Activated CD8-positive, alpha-beta memory T cell treated with anti-CD3 and anti-CD28 coated beads for 24 hours (primary cell): ENCODE data around the gene B3GLCT.
"Not testable (repeated sequence)": the region's sequence is repeated elsewhere in the genome, so short reads cannot be mapped to it uniquely, and the experiment has no call there.

Experiments
- DNase-seq: peaks from one replicate; pipeline ENCODE4 v3.0.0-alpha.2; 2020

Gene B3GLCT

GRCh38 chr13:31286930-31287329, 87.2 kb downstream of the B3GLCT start:
- DNase-seq, result no peak

GRCh38 chr13:31301119-31301518, 101.3 kb downstream of the B3GLCT start:
- no peak for DNase-seq

GRCh38 chr13:31310356-31310755, 110.6 kb downstream of the B3GLCT start:
- no peak for DNase-seq

DNA sequence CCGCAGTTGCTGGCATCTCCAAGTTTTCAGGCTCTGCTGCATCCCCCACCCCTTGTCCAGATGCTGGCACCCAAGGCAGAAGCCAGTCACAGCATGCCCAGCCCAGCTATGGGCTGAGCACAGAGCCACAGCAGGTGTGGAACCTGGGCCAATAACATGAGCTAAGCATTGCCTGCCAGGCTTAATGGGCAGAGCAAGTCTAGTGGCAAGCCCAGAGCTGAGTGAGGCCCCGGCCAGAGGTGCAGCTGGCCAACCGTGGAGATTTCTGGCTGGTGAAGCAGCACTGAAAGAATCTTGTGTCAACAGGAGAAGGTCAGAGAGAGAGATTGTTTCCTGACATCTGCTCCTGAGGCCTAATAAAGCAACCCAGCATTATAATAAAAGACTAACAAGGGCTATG, 111.0 kb downstream of the B3GLCT start:
- DNase-seq, result no peak

DNA sequence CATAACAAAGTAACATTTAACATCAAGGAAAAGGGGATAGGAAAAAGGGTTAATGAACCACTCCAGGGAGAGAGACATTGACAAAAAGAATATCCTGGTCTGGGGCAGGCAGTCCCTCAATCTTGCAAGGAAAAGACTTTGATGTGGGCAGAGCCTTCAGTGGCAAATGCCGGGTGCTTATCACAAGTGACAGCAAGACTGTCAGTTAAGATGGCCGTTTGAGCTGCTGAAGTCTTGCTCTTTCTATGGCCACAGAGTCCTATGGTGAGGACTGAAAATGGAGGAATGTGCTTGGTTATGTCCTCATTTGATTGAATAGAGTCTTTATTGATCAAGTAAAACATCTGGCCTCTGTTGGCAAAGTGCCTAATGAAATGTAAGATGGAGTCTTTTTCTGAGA, 112.1 kb downstream of the B3GLCT start:
- no peak for DNase-seq

GRCh38 chr13:31314961-31315360, 115.2 kb downstream of the B3GLCT start:
- no peak for DNase-seq

GRCh38 chr13:31320946-31321345, 121.2 kb downstream of the B3GLCT start:
- DNase-seq, result no peak

DNA sequence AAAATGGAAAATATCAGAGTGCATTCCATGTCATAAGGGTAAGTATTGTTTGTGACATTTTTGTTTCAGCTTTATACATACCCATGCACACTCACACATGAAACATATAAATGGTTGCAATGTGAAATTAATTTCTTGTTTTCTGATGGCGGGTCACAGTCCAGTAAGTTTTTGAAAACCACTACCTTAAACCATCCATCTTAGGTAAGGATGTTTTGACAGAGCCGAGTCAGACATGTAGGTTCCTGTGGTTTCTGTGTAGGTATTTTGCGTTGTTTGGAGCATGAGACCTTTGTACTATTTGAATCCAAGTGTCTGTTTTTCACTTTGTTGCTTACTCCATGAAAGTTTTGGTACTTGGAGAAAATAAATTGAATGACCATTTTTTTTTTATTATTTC, 121.7 kb downstream of the B3GLCT start:
- no peak for DNase-seq

DNA sequence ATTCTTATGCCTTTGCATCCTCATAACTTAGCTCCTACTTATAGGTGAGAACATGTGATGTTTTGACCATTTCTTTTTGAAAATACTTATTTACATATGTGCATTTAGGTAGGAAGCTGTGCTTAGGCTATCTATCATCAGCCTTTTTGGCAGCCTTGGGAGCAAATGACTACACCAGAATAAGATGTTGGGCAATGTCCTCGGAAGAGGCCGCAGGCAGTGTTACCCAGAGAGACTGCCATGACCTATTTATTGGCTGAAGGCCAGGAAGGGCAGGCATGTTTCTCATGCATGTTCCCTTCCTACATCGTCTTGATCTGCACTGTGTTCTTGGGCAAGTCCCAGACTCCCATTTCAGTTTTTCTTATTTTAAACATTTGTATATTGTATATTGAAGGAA, 122.3 kb downstream of the B3GLCT start:
- no peak for DNase-seq

DNA sequence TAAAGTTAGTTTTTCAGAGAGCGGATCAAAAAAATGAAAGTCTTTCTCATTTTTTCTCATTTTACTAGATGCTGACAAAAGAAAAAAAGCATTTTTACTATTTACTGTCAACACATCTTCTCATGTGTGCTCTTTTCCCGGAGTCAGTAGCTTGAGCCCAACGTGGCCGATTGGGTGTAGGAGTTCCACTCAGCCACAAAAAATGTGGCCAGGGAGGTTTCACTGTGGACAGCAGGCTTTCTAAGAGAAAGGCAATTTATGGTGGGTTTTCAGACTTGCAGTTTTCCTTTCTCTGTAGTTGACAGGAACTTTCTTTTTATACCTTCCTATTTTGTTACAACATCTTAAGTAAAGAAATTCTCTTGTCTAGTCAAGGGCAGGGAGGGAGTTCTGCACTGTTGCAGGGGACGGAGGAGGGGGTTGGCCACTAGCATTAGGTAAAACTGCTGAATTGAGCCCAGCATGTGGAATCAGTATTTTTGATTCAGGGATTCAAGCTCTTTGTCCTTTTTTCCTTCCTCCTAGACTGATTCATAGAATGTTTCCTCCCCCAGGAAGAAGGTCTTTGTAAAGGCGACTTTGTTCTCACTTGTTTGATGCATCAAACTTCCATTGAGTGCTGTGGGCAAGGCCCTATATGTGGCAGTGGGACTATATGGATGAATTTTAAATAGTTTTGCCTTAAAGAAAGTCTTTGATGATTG, 123.1 kb downstream of the B3GLCT start:
- no peak for DNase-seq

GRCh38 chr13:31327182-31327860, 127.5 kb downstream of the B3GLCT start:
- no peak for DNase-seq

DNA sequence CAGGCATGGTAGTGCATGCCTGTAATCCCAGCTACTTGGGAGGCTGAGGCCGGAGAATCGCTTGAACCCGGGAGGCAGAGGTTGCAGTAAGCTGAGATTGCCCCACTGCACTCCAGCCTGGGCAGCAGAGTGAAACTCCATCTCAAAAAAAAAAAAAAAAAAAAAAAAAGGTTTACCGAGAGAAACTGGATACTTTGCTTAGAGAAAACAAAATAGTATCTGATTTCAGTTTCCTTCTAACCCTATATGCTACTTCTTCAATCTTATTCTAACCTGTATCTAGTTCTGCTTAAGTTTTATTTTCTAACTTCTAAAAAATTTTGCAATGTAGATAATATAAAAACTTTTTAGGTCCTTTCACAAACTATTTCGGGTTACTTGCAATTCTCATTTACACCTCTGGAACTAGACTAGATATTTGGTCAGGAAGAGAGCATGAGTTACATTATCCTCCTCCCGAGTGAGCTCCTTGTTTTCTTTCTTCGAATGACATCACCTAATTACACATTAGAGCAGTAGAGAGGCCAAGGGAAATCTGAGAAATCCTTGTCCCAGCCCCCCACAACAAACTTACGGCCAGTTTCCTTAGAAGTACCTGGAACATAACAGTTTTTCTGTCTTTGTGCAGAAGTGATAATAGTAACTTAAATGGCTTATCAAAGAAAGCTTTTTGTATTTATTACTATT, 128.9 kb downstream of the B3GLCT start:
- no peak for DNase-seq

DNA sequence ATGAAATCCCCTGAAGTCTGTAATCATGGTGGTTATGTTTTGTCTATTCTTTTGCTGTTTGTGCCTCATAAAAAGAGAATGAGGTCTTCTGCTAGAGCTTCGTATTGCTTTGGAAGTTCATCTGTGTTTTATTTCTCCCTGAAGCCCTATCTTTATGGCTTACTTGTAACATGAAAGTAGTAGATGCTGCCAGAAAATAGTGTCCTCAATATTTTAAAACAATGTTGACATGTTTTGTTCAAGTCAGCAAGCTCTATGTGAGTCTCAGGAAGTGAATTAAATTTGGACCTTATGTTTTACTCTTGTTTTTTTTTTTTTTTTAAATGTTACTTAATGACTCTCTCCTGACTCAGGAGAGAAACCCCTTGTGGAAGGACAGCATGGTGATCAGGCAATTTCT, 130.5 kb downstream of the B3GLCT start:
- DNase-seq, result no peak

- no peak for DNase-seq
These were observed 131.3 kb downstream of the B3GLCT start for GRCh38 chr13:31331068-31331467.

GRCh38 chr13:31334547-31334946, 134.8 kb downstream of the B3GLCT start:
- no peak for DNase-seq

DNA sequence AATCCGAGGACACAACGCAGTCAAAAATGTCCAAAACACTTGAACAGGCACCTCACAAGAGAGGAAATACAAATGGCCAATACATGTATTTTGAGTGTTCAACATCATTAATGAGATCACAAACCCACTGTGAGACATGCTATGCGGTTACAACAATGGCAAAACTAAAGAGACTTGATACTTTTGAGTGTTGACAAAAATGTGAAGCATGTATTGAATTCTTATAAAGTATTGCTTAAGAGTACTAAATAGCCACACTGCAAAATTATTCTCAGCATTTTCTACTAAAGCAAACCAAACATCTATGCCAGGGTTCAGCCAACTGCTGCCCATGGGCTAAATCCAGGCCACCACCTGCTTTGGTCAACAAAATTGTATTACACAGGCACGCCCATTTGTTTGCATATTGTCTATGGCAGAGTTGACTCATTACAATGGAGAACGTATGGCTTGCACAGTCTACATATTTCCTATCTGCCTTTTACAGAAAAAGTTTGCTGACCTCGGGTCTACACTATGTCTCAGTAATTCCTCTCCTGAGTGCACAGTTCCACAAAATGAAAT, 135.3 kb downstream of the B3GLCT start:
- DNase-seq, result no peak

GRCh38 chr13:31339616-31340015, 139.8 kb downstream of the B3GLCT start:
- not testable (repeated sequence) for DNase-seq

- DNase-seq, result not testable (repeated sequence)
These were observed 141.1 kb downstream of the B3GLCT start for GRCh38 chr13:31340848-31341247.

DNA sequence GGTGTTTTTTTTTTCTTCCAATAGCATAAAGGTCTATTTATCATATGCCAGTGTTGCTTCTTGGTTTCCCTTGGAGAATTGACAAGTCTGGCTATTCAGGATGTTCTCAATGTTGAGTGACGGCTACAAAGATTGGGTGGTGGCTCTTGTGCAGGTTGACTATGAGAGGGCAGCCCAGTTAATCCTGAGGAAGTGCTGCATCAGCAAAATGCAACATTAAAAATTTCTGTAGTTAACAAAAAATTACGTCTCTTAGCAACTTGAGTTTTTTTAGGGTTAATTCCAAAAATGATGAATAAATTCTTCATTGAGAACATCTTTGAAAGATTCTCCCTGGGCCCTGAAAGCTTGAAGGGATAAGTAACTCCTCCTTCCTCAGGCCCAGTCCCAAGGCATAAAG, 147.1 kb downstream of the B3GLCT start:
- DNase-seq, result no peak

DNA sequence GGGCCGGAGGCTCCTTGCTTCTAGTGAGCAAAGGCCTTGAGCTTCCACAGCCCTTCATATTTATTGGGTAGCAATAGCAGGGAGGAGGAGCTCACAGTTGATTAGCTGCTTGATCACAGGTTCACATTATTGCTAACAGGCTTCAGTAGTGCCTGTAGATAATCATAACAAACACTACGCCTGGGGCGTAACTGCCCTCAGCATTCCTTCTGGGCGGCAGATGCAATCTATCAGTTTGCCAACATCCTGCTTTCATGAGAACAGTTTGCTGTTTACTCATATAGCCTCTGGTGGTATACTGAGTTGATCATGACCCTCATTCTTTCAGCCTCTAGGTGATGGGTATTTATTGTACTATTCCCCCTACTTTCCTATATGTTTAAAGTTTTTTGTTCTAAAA, 149.4 kb downstream of the B3GLCT start:
- DNase-seq, result no peak

GRCh38 chr13:31350560-31350959, 150.8 kb downstream of the B3GLCT start:
- DNase-seq, result no peak

GRCh38 chr13:31351376-31351775, 151.6 kb downstream of the B3GLCT start:
- DNase-seq, result no peak

DNA sequence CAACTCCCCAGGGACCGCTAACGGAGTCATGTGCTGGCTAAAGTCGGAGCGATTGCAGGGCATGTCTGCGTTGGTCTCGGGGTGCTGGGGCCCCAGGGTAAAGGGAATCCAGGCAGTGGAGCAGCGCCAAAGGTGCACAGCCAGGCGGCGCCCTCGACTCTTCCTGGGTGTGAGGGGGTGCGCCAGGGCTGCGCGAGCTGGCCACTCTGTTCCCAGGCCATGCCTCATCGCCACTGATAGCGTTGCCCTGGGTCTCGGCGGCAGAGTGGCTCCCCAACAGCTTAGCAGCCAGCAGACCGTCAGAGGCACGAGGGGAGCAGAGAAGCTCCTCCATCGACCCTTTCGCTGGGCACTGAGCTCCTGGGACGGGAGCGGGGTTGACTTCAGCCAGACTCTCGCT, 152.7 kb downstream of the B3GLCT start:
- no peak for DNase-seq

DNA sequence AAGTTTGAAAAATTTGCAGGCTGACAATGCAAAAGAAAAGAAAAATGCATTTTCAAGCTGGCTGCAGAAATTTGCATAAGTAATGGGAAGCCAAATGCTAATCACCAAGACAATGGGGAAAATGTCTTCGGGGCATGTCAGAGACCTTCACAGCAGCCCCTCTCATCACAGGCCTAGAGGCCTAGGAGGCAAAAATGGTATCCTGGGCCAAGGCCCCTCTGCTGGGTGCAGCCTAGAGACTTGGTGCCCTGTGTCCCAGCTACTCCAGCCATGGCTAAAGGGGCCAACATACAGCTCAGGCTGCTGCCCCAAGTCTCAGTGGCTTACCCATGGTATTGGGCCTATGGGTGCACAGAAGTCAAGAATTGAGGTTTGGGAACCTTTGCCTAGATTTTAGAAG, 155.2 kb downstream of the B3GLCT start:
- no peak for DNase-seq
